GM15510 (cell line): Measurements from ENCODE around the gene SERPINC1.

Experiments
- POLR2A ChIP-seq: IDR thresholded peaks from 3 replicates; pipeline ENCODE4 v1.6.1; 2011; ENCODE audit warnings: borderline replicate concordance; ENCODE audit not compliant: insufficient read length; ENCODE audit errors: extremely low read depth

SERPINC1 gene

GRCh38 chr1:173917149-173917548 lies at the start of gene SERPINC1:
SERPINC1 (minus strand) TSS chr1:173917327; CDS start chr1:173917259, 68 bp downstream.
- TF ChIP-seq POLR2A, result no peak

DNA sequence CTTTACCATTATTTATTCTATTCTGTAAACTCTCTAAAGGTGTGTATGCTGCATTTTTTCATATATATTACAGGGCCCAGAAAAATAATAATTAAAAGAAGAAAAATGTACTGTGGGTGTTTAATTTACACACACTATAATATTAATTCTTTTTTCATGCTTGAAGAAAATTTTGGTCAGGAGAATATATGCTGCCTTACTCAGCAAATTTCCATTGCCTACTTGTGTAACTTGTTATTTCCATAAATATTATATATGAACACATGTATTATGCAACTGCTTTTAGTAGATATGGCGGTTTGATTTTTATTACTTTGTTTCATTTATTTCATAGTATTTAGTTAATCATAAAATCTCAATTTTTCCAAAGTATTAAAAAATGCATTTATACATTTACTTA lies 46.4 kb upstream of the SERPINC1 start:
- TF ChIP-seq POLR2A, result no peak

DNA sequence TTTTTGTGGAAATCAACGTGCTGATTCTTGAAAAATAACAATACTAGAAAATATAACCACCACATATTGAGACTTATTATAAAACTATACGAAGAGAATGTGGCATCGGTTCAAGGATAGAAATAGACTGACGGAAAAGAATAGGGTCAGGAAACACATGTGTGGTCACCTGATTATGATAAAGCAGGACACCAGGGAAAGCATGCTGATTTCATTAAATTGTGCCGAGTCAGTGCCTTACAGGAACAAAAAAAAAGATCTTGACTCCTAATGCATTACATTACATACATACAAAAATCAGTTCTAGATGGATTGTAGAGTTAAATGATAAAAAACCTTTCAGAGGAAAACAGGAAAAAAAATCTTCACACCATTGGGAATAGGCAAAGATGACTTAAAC lies 43.5 kb upstream of the SERPINC1 start:
- TF ChIP-seq POLR2A, result no peak

- TF ChIP-seq POLR2A, result no peak
These were observed 37.1 kb upstream of the SERPINC1 start for GRCh38 chr1:173954179-173954578.

DNA sequence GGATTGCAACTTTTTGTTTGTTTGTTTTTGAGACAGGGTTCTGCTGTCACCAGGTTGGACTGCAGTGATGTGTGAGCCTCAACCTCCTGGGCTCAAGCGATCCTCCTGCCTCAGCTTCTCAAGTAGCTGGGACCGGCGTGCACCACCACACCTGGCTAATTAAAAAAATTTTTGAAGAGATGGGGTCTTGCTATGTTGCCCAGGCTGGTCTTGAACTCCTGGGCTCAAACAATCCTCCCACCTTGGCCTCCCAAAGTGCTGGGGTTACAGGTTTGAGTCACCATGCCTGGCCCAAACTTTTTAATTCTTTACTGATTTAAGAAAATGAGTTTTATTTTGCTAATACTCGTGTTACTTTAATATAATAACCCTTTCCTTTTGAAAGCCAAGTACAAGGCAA lies 31.5 kb upstream of the SERPINC1 start:
- TF ChIP-seq POLR2A, result no peak

DNA sequence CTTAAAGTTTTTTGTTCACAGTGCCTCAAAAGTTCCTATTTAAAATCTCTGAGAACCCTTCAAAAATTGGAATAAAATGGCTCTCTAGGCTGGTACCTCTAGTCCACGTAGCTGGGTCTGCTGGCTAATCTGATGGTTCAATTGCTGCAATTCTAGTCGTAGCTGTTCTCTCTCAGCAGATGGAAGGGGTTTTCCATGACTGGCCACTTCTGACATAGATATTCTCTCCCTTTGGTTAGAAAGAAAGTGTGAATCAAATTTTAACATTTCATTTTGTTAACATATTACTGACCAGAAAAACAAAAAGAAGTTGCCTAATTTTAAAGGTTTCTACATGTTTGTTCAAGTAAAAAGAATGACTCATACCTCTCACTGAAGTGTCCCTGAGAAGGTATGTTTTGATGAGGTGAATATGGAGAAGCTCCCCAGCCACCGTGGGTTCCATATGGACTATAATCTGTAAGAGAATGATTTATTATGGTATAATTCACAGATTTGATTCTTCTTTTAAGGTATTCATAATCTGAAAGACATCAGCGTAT lies 29.3 kb upstream of the SERPINC1 start:
- no peak for TF ChIP-seq POLR2A

DNA sequence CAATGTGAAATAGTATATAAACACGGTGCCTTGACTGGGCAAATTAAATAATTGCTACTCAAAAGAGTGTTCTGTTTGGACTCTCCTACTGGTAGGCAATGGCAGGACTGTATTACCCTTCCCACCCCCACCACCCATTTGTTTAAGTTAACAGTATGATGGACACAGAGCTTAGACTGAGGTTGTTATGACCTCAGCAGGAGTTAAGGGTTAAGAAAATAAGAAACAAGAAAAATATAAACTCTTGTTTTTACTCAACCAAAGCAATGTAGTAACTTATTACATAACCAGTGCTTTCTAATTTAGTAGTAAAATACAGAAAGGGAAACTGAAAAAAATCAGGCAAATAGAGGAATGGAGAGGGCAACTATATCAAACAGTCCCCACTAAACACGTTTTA lies 19.9 kb upstream of the SERPINC1 start:
- no peak for TF ChIP-seq POLR2A

DNA sequence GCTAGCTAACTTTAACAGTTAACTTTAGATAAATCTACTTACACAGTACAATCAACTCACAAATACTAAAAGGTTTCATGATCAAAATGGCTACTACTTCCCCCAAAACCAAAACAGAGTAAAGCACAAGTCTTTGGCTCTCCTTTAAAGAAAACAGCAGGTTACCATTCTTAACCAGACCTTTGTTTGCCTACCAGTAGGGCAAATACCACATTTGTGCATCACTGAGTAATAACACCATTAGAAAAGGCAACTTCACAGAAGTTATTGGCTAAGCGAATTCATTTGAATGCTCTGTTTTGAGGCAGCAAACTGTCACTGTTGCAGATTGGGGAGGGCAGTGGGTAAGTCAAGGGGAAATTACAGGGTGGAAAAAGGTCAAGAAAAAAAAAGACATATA lies 17.3 kb upstream of the SERPINC1 start:
- TF ChIP-seq POLR2A, result no peak

DNA sequence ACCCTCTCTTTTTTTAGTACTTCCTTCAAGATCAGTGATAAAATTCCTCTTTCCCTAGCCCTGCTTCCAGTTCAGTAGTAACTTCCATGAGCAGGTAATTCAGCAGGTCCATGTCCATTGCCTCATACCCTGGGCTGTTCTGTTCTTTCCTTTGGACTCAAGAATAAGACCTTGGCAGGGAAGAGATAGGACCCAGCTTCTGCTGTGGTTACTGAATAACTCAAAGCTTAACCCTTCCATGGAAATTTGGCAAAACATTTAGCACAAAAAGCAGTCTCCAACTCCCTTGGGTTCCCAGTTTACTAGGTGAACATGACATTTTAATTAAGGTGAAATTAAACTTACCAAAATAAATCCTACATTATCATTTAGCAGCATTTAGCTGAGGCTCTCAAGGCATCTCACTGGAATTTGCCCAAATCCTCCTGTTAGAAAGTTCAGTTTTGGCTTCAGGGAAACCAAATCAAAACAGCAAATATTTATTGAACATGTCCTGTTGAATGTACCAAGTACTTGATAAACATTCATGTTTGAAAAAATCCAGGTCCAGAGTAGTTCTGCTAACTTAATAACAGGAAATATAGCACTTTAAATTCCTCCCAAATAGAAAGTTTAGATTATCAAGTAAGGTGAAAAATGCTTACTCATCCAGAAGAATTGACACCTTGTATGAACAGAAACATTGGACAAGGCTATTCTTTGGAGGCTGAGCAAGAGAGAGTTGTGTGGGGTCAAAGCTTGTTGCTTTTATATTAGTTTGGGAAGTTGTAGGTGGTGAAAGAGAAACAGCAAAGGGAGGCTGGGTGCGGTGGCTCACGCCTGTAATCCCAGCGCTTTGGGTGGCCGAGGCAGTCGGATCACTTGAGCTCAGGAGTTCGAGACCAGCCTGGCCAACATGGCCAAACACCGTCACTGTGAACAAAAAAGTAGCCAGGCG lies 8.4 kb upstream of the SERPINC1 start:
- no peak for TF ChIP-seq POLR2A

DNA sequence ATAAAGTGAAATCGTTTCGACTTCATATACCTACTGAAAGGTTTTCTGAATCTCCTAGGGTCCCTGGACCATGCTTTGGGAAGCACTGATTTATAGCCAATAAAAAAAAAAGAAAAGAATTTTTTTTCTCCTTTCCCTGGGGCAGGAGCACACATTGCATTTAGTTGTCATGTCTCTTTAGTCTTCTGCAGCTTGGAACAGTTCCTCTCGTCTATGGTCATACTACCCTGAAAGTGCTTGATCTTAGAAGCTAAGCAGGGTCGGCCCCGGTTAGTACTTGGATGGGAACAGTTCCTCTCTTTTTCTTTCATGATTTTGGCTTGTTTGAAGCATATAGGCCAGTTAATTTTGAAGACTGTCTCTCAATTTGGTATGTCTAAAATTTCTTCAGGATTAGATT lies 3.7 kb upstream of the SERPINC1 start:
- no peak for TF ChIP-seq POLR2A

- TF ChIP-seq POLR2A, result no peak
These were observed 737 bp upstream of the SERPINC1 start for GRCh38 chr1:173917635-173918493.

- no peak for TF ChIP-seq POLR2A
These were observed 460 bp downstream of the SERPINC1 start for GRCh38 chr1:173916667-173917066.

GRCh38 chr1:173915596-173915995 lies 1.5 kb downstream of the SERPINC1 start:
- TF ChIP-seq POLR2A, result no peak

- no peak for TF ChIP-seq POLR2A
These were observed 2.7 kb downstream of the SERPINC1 start for GRCh38 chr1:173914366-173914871.

DNA sequence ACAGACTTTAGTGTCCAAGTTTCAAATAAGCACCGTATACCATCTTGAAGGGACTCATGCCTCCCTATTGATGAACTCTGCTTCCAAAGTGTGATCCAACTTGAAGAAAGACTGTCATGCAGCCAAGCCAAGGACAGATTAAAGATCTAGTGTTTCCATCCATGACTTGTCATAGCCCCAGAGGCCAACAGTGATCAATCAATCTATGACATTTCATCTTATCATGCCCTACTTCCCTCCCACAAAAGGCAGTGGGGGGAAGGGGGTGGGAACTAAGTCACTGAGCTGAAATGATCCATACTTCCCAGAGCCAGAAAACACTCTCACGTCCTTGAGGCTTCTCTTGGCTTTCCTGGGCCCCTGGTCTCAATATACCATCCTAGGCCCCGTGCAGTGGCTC lies 4.0 kb downstream of the SERPINC1 start:
- TF ChIP-seq POLR2A, result no peak
